RWPE1 (cell line): ENCODE results near the gene SLC25A51.
"Not testable (repeated sequence)": the region's sequence is repeated elsewhere in the genome, so short reads cannot be mapped to it uniquely, and the experiment has no call there.

Source experiments
- CTCF ChIA-PET: fragments of 350-600 bp; sonication (Branson Sonifier 250); formaldehyde crosslinking; extraction: SDS; loops from one replicate; lab custom pipeline; 2021; lab: Yijun Ruan, JAX
- POLR2A ChIA-PET: fragments of 400-600 bp; formaldehyde crosslinking; extraction: SDS; loops from one replicate; lab custom pipeline; 2020; ENCODE audit warnings: antibody characterized with exemption; ENCODE audit not compliant: low non-redundant PET; lab: Yijun Ruan, JAX
- DNase-seq: peaks from one replicate; pipeline ENCODE4 v3.0.0; 2012; ENCODE audit warnings: low spot score
- H3K27ac ChIP-seq: fragments of 450-650 bp; 2 replicates; pipeline ENCODE4 v1.5.1; 2017
- TF ChIP-seq, protein P1 (sequence below): fragments of 450-650 bp; conservative IDR thresholded peaks from 2 replicates; pipeline ENCODE4 v1.5.1; 2017; ENCODE audit warnings: low read depth, mild to moderate bottlenecking

The SLC25A51 gene

GRCh38 chr9:37889536-37889935 is 14.4 kb downstream of the SLC25A51 start:
- CTCF ChIA-PET = interaction anchor here (0.6 kb wide), 1 partner anchor 28 kb away, joined by 4 read pairs; no protein-coding TSS in a partner anchor
- H3K27ac ChIP-seq = no peak overlapping the region
- TF ChIP-seq, protein P1, sequence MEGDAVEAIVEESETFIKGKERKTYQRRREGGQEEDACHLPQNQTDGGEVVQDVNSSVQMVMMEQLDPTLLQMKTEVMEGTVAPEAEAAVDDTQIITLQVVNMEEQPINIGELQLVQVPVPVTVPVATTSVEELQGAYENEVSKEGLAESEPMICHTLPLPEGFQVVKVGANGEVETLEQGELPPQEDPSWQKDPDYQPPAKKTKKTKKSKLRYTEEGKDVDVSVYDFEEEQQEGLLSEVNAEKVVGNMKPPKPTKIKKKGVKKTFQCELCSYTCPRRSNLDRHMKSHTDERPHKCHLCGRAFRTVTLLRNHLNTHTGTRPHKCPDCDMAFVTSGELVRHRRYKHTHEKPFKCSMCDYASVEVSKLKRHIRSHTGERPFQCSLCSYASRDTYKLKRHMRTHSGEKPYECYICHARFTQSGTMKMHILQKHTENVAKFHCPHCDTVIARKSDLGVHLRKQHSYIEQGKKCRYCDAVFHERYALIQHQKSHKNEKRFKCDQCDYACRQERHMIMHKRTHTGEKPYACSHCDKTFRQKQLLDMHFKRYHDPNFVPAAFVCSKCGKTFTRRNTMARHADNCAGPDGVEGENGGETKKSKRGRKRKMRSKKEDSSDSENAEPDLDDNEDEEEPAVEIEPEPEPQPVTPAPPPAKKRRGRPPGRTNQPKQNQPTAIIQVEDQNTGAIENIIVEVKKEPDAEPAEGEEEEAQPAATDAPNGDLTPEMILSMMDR = no peak
- no peak for DNase-seq
- POLR2A ChIA-PET = no interaction called here

- H3K27ac ChIP-seq, CTCF ChIA-PET, DNase-seq, POLR2A ChIA-PET: not testable (repeated sequence)
Observed at GRCh38 chr9:37887977-37888583, 15.8 kb downstream of the SLC25A51 start.

GRCh38 chr9:37880916-37881479 is 22.9 kb downstream of the SLC25A51 start:
- H3K27ac ChIP-seq = no peak overlapping the region
- TF ChIP-seq, protein P1 = no peak
- no peak for DNase-seq
- ChIA-PET CTCF (interaction anchor here (0.6 kb wide), 2 partner anchors 28 to 741 kb away, joined by 3 to 4 read pairs; no protein-coding TSS in a partner anchor), POLR2A (no interaction called here)

DNA sequence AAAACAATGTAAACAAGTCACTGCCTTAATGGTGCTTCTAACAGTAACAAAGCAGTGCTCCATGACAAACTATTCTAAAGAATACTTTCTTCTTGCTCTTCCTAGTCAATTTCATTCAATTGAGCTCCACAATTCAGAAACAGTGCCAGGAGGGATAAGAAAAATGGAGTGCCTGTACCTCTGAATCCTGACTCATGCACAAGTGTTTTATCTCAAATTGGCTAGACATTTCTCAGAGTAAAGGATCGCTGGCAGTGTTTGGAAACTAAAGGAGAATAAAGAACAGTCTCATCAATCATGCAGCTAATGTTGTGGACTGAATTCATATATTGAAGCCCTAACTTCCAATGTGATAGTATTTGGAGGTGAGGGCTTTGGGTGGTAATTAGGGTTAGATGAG is 27.6 kb downstream of the SLC25A51 start:
- ChIA-PET CTCF (no interaction called here), POLR2A (no interaction called here)
- DNase-seq = no peak
- H3K27ac ChIP-seq = no peak overlapping the region
- TF ChIP-seq, protein P1 = no peak

- ChIA-PET CTCF (no interaction called here), POLR2A (no interaction called here)
- TF ChIP-seq, protein P1 = no peak
- DNase-seq = no peak
- H3K27ac ChIP-seq = no peak overlapping the region
Observed at GRCh38 chr9:37873955-37874354, 30.0 kb downstream of the SLC25A51 start.

- no peak overlapping the region for H3K27ac ChIP-seq
- ChIA-PET POLR2A (no interaction called here), CTCF (no interaction called here)
- no peak for DNase-seq
- TF ChIP-seq, protein P1 = no peak
Observed at GRCh38 chr9:37870799-37871176, 33.1 kb downstream of the SLC25A51 start.

DNA sequence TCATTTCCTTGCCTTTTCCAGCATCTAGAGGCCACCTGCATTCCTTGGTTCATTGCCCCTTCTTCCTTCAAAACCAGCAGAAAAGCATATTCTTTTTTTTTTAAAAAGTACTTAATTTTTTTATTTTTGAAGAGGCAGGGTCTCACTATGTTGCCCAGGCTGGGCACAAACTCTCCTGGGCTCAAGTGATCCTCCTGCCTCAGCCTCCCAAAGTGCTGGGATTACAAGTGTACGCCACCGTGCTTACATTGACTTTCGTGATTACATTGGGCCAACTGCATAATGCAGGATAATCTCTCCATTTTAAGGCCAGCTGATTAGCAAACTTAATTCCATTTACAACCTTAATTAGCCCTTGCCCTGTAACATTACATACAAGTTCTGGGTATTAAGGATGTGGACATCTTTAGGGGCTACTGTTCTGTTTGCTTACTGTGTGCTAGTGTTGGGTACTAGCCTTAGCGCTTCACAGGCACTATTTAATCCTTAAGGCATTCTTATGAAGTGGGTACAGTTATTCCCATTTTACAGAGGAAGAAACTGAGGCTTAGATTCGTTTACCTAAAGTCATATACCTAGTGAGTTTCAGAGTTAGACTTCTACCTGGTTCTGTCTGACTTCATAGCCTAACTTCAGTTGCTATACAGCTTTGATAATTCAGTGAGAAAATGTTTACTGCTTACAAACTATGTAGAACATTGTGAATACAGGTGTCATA is 33.7 kb downstream of the SLC25A51 start:
- ChIA-PET POLR2A (no interaction called here), CTCF (no interaction called here)

More for the DNA sequence above, 33.7 kb downstream of the SLC25A51 start:
- TF ChIP-seq, protein P1 = no peak
- H3K27ac ChIP-seq = no peak overlapping the region
- DNase-seq = no peak
